ENCODE results near the gene LRRC37B. TPM values are rescaled to one million over a fixed set of nuclear protein-coding genes. Genes with fewer than 3 reads are reported as not detected.
A peak's percentile ranks its signal among the peaks of the same experiment; 100 is the strongest.

The LRRC37B gene
- total and polyA plus RNA-seq, 12 donors, result 3.1 to 11.9 (median 3.8) TPM

- H3K36me3 ChIP-seq, result no peaks in the 10 kb centered on the region
- no peak for ATAC-seq
- TF ChIP-seq CTCF (IDR thresholded peaks at IDR 0.05), result no peak
These were observed 95.5 kb downstream of the LRRC37B start for GRCh38 chr17:32102646-32103186.

More at GRCh38 chr17:32102646-32103186, 95.5 kb downstream of the LRRC37B start:
- Histone ChIP-seq H3K4me3 (no peak overlapping the region), H3K9me3 (no peaks in the 10 kb centered on the region), H3K27ac (peak overlapping the region in 4 of 10 donors; percentile 9 to 65 (median 52)), H3K27me3 (no peaks in the 10 kb centered on the region), H3K4me1 (peaks cover 0 to 46% (median 22%) of the 10 kb centered on the region in 9 donors)
- DNase-seq, result no peak
- intact Hi-C loops (cut with DNase I), result no loop called here
- WGBS, 2 donors, result 68 to 82% methylated on average over 5 of the region's 5 CpGs

Other genes with a start within 250 kb of the LRRC37B start
- gene COPRS, start 148.1 kb upstream of the LRRC37B start, total RNA-seq, result 10 to 100 TPM; 41.3 to 64.9 (median 46.1) TPM
- gene COPRS, start 148.1 kb upstream of the LRRC37B start, polyA plus RNA-seq, result 10 to 100 TPM; 49.8 to 87.5 TPM
- 10 to 100 TPM; 25.6 to 33.8 (median 29.0) TPM for gene UTP6, start 105.7 kb upstream of the LRRC37B start, total RNA-seq
- gene UTP6, start 105.7 kb upstream of the LRRC37B start, polyA plus RNA-seq, result 10 to 100 TPM; 28.9 to 52.5 TPM
- 10 to 100 TPM; 11.6 to 15.5 (median 14.3) TPM for gene SUZ12, start 70.4 kb upstream of the LRRC37B start, total RNA-seq
- 10 to 100 TPM in 1 of 2 donors, 1 to 10 TPM in 1; 5.1 to 10.9 TPM for gene SUZ12, start 70.4 kb upstream of the LRRC37B start, polyA plus RNA-seq
- gene RHOT1, start 135.1 kb downstream of the LRRC37B start, total RNA-seq, result 10 to 100 TPM; 45.2 to 72.2 (median 48.5) TPM
- gene RHOT1, start 135.1 kb downstream of the LRRC37B start, polyA plus RNA-seq, result 10 to 100 TPM; 32.5 to 76.6 TPM